GM18861 (cell line): ENCODE measurements around the gene COMT.

Source experiments
- ATAC-seq: cut with Tn5 transposase; IDR thresholded peaks from one replicate; pipeline ENCODE4 v1.9.1; 2021; ENCODE audit not compliant: unreplicated experiment

Gene COMT

GRCh38 chr22:19955241-19956128 lies 13.9 kb downstream of the COMT start:
- ATAC-seq = no peak

- no peak for ATAC-seq
These were observed 15.9 kb downstream of the COMT start for GRCh38 chr22:19957445-19957844.

- no peak for ATAC-seq
These were observed 16.8 kb downstream of the COMT start for GRCh38 chr22:19958083-19959042.

GRCh38 chr22:19959043-19959586 lies 17.5 kb downstream of the COMT start:
- no peak for ATAC-seq

GRCh38 chr22:19959587-19960490 lies 18.3 kb downstream of the COMT start:
- no peak for ATAC-seq

GRCh38 chr22:19960491-19961200 lies 19.1 kb downstream of the COMT start:
- ATAC-seq = no peak

GRCh38 chr22:19961201-19961580 lies 19.6 kb downstream of the COMT start:
- no peak for ATAC-seq

GRCh38 chr22:19961868-19962245 lies 20.3 kb downstream of the COMT start:
- ATAC-seq = no peak

GRCh38 chr22:19962246-19962908 lies 20.8 kb downstream of the COMT start:
- no peak for ATAC-seq

- ATAC-seq = no peak
These were observed 21.6 kb downstream of the COMT start for GRCh38 chr22:19962909-19963806.

GRCh38 chr22:19963863-19964642 lies 22.5 kb downstream of the COMT start:
- ATAC-seq = no peak

- ATAC-seq = no peak
These were observed 23.3 kb downstream of the COMT start for GRCh38 chr22:19964701-19965386.

GRCh38 chr22:19965771-19966709 lies 24.5 kb downstream of the COMT start:
- ATAC-seq = no peak

- no peak for ATAC-seq
These were observed 25.6 kb downstream of the COMT start for GRCh38 chr22:19966908-19967750.

GRCh38 chr22:19967850-19968449 lies 26.4 kb downstream of the COMT start:
- ATAC-seq = no peak
